GM18868 (cell line): ENCODE results near the gene TSPAN18.
A peak's percentile ranks its signal among the peaks of the same experiment; 100 is the strongest.

Experiments
- ATAC-seq: cut with Tn5 transposase; IDR thresholded peaks from one replicate; pipeline ENCODE4 v1.9.1; 2021; ENCODE audit warnings: mild to moderate bottlenecking, moderate library complexity; ENCODE audit not compliant: unreplicated experiment

TSPAN18 gene

GRCh38 chr11:44837661-44838060 is 110.9 kb downstream of the TSPAN18 start:
- ATAC-seq = no peak

- ATAC-seq = no peak
Measured at GRCh38 chr11:44839458-44840084, 112.8 kb downstream of the TSPAN18 start.

DNA sequence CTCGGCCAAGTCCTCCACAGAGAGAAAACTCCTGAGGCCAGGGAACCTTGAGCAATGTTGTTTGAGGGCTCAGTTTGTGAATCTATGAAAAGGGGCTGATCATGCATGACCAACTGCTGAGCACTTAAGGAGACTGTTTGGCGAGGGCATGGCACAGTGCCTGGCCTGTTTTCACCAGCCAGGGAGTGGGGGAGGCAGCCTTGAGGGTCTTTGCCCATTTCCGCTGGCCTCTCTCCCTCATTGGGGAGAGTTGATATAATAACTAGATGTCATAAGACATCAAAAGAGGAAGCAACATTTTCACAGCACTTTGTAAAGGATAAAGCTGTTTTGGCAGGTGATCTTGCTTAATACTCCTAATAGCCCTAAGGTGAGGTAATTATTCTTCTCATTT is 113.3 kb downstream of the TSPAN18 start:
- no peak for ATAC-seq

- no peak for ATAC-seq
Measured at GRCh38 chr11:44840521-44841251, 113.9 kb downstream of the TSPAN18 start.

- no peak for ATAC-seq
Measured at GRCh38 chr11:44842220-44842619, 115.5 kb downstream of the TSPAN18 start.

- ATAC-seq = no peak
Measured at GRCh38 chr11:44846852-44847251, 120.1 kb downstream of the TSPAN18 start.

- no peak for ATAC-seq
Measured at GRCh38 chr11:44847316-44847715, 120.6 kb downstream of the TSPAN18 start.

DNA sequence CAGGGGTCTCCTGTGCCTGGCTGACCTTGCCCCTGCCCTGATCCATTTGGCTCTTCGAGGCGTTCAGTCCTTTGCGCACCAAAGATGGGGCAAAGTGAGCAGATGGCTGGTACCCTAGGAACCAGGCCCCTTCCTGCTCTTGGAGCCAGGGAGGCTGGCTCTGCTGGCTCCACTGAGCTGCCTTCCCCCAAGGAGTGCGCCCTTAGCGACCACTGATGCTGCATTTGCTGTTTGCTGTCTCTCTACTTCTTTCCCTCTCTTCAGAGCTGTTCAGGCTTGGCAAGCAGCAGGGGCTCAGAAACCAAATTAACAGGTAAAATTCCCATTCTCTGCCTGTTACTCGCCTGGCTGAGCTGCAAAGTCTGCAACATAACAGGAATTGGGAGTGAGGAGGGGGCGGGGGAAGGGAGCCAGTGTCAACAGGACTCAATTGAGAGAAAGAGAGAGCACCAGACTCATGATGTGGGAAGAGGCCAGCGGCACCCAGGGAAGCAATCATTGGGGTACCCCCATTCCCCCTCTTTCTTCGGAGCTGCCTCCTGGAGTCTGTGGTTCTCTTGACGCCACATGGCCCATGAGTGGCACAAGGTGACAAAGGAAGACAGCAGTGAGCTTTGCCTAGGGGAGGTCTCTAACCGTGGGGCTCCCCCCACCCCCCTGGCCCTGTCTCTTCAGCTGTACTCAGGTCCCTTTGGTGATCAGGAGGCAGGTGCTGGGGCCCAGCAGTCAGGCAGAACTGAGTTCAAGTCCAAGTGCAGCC is 121.6 kb downstream of the TSPAN18 start:
- ATAC-seq = no peak

DNA sequence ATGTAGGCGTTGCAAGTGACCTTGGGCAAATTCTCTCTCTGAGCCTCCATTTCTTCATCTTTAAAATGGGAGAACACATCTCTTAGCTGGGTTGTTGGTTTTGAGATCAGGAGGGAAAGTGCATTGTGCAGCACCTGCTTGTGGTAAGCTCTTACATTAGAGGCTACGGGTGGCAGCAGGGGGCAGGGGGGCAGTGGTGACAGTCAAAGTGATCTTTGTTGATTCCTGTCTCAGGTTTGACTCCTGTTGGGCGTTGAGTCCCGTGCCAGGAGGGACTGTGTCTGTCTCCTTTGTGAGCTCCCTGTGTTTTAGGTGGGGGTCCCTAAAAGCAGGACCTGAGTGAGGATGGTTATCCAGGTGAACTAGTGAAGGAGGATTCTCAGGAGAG is 122.2 kb downstream of the TSPAN18 start:
- no peak for ATAC-seq

- ATAC-seq = no peak
Measured at GRCh38 chr11:44849424-44849823, 122.7 kb downstream of the TSPAN18 start.

DNA sequence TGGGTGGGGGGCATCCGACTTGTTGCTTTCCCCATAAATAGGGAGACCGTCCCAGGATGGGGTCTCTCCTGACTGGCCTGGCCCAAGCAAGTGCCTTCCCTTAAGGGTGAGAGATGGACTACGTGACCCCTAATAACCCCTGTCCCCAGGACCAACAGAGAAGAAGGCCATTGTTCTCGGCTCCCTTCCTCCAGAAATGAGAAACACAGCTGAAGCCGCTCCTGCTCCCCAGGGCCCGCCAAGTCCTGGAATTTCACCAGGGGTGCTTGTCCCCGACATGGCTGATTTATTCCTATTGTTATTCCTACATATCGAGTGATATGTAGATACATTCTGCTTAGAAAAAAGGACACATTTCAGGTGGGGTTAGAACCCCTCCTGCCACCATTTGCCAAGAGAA is 123.2 kb downstream of the TSPAN18 start:
- no peak for ATAC-seq

DNA sequence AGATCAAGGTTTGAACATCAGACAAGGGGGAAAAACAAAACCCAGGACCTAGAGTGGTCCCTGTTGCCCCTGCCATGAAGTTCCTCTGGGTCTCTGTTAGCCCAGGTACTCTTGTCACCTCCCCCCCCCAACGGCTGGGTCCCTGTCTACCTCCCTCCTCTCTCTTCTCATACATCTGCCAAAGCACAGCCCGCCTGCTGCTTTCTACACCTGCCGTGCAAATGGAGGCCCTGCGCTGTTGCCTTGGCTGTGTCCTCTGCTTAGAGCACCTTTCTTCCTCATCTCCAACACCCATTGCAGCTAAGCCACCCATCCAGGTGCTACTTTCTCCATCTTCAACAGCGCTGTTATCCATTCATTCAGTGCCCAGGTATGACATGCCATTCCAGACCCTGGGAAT is 124.7 kb downstream of the TSPAN18 start:
- ATAC-seq = no peak

GRCh38 chr11:44852159-44852747 is 125.5 kb downstream of the TSPAN18 start:
- ATAC-seq = no peak

DNA sequence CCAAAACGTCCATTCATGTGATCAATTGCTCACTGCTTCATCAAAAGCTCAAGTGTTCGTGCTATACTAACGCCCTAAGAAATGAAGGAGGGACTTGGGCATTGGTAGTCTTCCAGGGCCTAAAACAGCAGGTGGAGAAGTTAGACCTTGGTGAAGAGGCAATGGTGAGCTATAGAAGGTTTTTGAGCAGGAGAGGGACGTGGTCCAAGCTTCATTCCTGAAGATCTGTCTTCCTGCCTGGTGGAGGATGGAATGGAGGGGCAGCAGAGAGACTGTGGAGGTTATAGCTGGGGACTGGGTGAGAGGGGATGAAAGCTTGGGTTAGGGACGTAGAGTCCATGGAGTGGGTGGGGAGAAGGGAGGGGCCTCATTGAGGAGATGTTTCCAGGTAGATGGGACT is 126.2 kb downstream of the TSPAN18 start:
- no peak for ATAC-seq

GRCh38 chr11:44853666-44854065 is 126.9 kb downstream of the TSPAN18 start:
- no peak for ATAC-seq

DNA sequence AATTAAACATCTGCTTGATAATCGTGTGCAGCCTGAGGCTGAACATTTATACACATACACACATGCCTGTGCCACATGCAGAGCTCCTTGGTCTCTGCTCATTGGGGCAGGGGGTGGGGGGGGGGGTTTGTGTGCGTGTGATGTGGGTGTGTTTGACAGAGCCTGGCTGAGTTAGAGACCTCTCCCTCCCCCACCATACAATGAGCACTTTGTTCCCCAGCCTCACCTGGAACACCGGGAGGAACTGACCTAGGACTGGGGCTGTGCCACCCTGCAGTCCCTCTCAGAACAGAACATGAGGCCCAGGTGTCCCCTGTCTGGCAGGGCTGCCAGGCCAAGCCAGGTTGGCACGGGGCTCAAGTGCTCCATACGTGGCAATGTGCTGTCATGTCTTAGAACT is 127.3 kb downstream of the TSPAN18 start:
- ATAC-seq = no peak

DNA sequence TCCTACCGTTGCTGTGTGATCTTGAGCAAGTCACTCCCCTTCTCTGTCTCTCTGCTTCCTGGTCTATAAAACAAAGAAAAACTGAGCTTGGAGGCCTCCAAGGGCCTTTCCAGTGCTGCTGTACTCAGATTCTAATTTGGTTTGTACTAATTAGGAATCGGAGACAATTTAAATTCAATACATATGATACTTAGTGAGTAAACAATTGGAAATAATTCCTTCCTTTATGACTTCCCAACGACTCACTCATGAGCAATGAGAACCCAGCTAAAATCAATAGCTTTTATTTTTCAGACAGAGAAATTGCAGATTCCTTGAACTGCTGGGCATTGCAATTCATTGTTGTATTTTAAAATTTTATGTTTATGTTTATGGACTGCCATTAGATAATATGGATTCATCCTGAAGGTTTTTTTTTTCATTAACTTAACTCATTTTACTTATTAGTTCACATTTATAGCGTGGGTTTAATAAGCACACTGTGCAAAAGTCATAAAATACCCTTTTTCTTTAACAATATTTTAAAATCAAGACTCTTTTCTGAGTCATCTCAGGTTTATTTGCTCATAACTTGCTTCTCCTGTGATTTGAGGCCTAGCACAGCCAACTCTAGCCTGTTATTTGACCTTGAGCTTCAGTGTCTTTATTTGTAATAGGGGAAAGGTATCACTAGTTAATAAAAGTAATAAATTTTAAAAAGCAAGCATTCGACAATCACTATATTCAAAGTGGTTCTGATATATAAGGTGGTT is 128.2 kb downstream of the TSPAN18 start:
- ATAC-seq = no peak

- peak; percentile 46 for ATAC-seq
Measured at GRCh38 chr11:44855493-44855849, 128.7 kb downstream of the TSPAN18 start.

DNA sequence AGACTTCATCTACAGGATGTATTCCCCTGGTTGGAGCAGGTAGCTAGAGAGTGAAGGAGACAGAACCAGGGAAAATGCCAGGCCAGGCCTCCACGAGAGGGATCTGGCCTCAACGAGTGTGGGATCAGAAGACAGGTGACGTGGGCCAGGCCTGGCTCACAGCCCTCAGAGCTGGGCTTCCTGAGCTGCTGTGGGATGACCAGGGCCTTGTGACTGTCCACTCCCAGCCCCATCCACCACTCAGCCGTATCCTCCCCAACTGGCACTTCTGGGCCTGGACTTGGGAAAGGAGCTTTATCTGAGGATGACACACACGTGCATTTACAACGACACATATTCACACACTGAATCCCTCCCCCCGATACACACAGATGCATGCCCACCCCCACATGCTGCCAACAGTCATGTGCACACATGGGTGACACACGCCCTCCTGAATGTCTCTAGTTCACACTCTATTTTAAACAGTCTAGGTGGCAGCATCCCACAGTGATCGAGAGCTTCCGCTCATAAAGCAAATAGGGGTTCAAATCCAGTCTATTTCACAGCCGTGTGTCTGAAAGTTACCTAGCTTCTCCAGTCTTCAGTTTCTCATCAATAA is 130.8 kb downstream of the TSPAN18 start:
- ATAC-seq = no peak

GRCh38 chr11:44858796-44859527 is 132.2 kb downstream of the TSPAN18 start:
- ATAC-seq = no peak
